Uterus (tissue), 4 donors: Measurements from ENCODE around the gene CFAP61. TPM values are rescaled to one million over a fixed set of nuclear protein-coding genes. Genes with fewer than 3 reads are reported as not detected.

Experiments
- DNase-seq, 2 donors: peaks; one replicate each; pipeline ENCODE4 v3.0.0-alpha.2; 2019 to 2020
- H3K27ac ChIP-seq, 2 donors: fragments of 200-600 bp; sonication (generic); 1 replicate in 1 of 2; 2 replicates in 1 of 2; pipeline ENCODE4 v1.5.1; 2016 to 2018
- H3K27me3 ChIP-seq, 2 donors: fragments of 200-600 bp; sonication (generic); one replicate each; pipeline ENCODE4 v1.5.1; 2018 to 2019; ENCODE audit warnings: control low read depth in 1 of 2
- H3K36me3 ChIP-seq, 2 donors: fragments of 200-600 bp; sonication (generic); one replicate each; pipeline ENCODE4 v1.5.1; 2019; ENCODE audit warnings: control low read depth in 1 of 2
- H3K4me1 ChIP-seq, 2 donors: fragments of 200-600 bp; sonication (generic); one replicate each; pipeline ENCODE4 v1.5.1; 2018 to 2019; ENCODE audit warnings: control low read depth in 1 of 2
- H3K4me3 ChIP-seq, 2 donors: fragments of 200-600 bp; sonication (generic); 1 replicate in 1 of 2; 2 replicates in 1 of 2; pipeline ENCODE4 v1.5.1; 2018 to 2019; ENCODE audit warnings: mild to moderate bottlenecking in 1 of 2
- H3K9me3 ChIP-seq, 2 donors: fragments of 200-600 bp; sonication (generic); one replicate each; pipeline ENCODE4 v1.5.1; 2019; ENCODE audit warnings: control low read depth in 1 of 2
- CTCF ChIP-seq, 4 experiments: fragments of 200-600 bp in 2 of 4; fragments of 450-650 bp in 2 of 4; sonication (generic) in 2 of 4; IDR thresholded peaks; one replicate each; pipeline ENCODE4 v1.5.1; 2016 to 2019; ENCODE audit warnings: antibody characterized with exemption in 4 of 4, mild to moderate bottlenecking in 2 of 4, moderate library complexity in 1 of 4
- POLR2A ChIP-seq, 2 donors: fragments of 450-650 bp; IDR thresholded peaks; one replicate each; pipeline ENCODE4 v1.6.1; 2016; ENCODE audit warnings: antibody characterized with exemption in 2 of 2, mild to moderate bottlenecking in 1 of 2, moderate library complexity in 1 of 2
- intact Hi-C: fragments of 100-400 bp; cut with DNase I; formaldehyde crosslinking; loops from one replicate; pipeline ENCODE4 v1.15.1; 2023; ENCODE audit warnings: low total_unique reads
- total RNA-seq, 4 donors: library from RNA; depleted of rRNA in 3 of 4; stranded (reverse); fragments of >200 nt in 3 of 4; gene quantifications; one replicate each; pipeline versions ENCODE4 v1.1.0 to v1.2.4, GENCODE V29; 2014 to 2023
- donor health status: DM: yes; HTN: yes; CAD: no.

Gene CFAP61
- total RNA-seq, 4 donors from 2014 or later: 3.0 to 8.2 (median 7.5) TPM; not detected in 1

GRCh38 chr20:20329564-20329963 lies 277.2 kb downstream of the CFAP61 start:
- Histone ChIP-seq H3K27ac (no peak overlapping the region), H3K4me3 (no peak overlapping the region), H3K36me3 (no peaks in the 10 kb centered on the region), H3K27me3 (no peaks in the 10 kb centered on the region), H3K9me3 (no peaks in the 10 kb centered on the region), H3K4me1 (no peaks in the 10 kb centered on the region)
- no peak for DNase-seq
- no peak for TF ChIP-seq CTCF (IDR thresholded peaks at IDR 0.05)
- no peak for TF ChIP-seq POLR2A (IDR thresholded peaks at IDR 0.05)
- intact Hi-C loops: no loop called here

GRCh38 chr20:20331156-20331555 lies 278.8 kb downstream of the CFAP61 start:
- intact Hi-C loops: no loop called here
- Histone ChIP-seq H3K27ac (no peak overlapping the region), H3K4me1 (no peaks in the 10 kb centered on the region), H3K36me3 (no peaks in the 10 kb centered on the region), H3K27me3 (no peaks in the 10 kb centered on the region), H3K4me3 (no peak overlapping the region), H3K9me3 (no peaks in the 10 kb centered on the region)
- TF ChIP-seq POLR2A (IDR thresholded peaks at IDR 0.05): no peak
- TF ChIP-seq CTCF (IDR thresholded peaks at IDR 0.05): no peak
- DNase-seq: no peak

- Histone ChIP-seq H3K9me3 (no peaks in the 10 kb centered on the region), H3K27me3 (no peaks in the 10 kb centered on the region), H3K4me3 (no peak overlapping the region), H3K4me1 (no peaks in the 10 kb centered on the region), H3K36me3 (no peaks in the 10 kb centered on the region), H3K27ac (no peak overlapping the region)
- intact Hi-C loops: no loop called here
- DNase-seq: no peak
- TF ChIP-seq CTCF (IDR thresholded peaks at IDR 0.05): no peak
- TF ChIP-seq POLR2A (IDR thresholded peaks at IDR 0.05): no peak
Observed at GRCh38 chr20:20331817-20332216, 279.5 kb downstream of the CFAP61 start.

- no peak overlapping the region for H3K4me3 ChIP-seq
- H3K4me1 ChIP-seq: no peaks in the 10 kb centered on the region
- no peak overlapping the region for H3K27ac ChIP-seq
- no peak for DNase-seq
- intact Hi-C loops: no loop called here
- no peaks in the 10 kb centered on the region for H3K27me3 ChIP-seq
- no peak for TF ChIP-seq CTCF (IDR thresholded peaks at IDR 0.05)
- no peak for TF ChIP-seq POLR2A (IDR thresholded peaks at IDR 0.05)
- H3K9me3 ChIP-seq: no peaks in the 10 kb centered on the region
- no peaks in the 10 kb centered on the region for H3K36me3 ChIP-seq
Observed at GRCh38 chr20:20333866-20334265, 281.5 kb downstream of the CFAP61 start.

- Histone ChIP-seq H3K9me3 (no peaks in the 10 kb centered on the region), H3K4me3 (no peak overlapping the region), H3K4me1 (no peaks in the 10 kb centered on the region), H3K36me3 (no peaks in the 10 kb centered on the region), H3K27me3 (no peaks in the 10 kb centered on the region), H3K27ac (no peak overlapping the region)
- DNase-seq: no peak
- TF ChIP-seq POLR2A (IDR thresholded peaks at IDR 0.05) (no peak), CTCF (IDR thresholded peaks at IDR 0.05) (no peak)
- intact Hi-C loops: no loop called here
Observed at GRCh38 chr20:20334489-20334888, 282.2 kb downstream of the CFAP61 start.
